ENCODE measurements around the gene NOSTRIN. TPM values are rescaled to one million over a fixed set of nuclear protein-coding genes. Genes with fewer than 3 reads are reported as not detected.
A peak's percentile ranks its signal among the peaks of the same experiment; 100 is the strongest.
"Not testable (repeated sequence)": the region's sequence is repeated elsewhere in the genome, so short reads cannot be mapped to it uniquely, and the experiment has no call there.

NOSTRIN gene
- total RNA-seq, 2 donors from 2014 or later, result not detected

DNA sequence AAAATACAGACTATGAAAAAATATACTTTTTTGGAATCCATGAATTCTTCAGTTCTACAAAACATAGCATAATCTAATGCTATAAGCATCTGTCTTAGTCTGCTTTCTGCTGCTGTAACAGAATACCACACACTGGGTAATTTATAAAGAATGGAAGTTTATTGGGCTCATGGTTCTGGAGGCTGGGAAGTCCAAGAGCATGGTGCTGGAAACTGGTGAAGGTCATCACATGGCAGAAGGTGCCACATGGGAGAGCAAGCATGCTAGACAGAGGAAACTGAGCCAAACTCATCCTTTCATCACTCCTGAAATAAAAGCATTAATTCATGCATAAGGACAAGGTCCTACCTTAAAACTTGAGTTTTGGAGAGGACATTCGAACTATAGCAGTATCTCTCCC lies 26.6 kb upstream of the NOSTRIN start:
- Mint-ChIP-seq H3K27ac (no peak overlapping the region), H3K4me1 (ENCODE audit: low read depth in 2 of 2) (no peaks in the 10 kb centered on the region), H3K9me3 (no peaks in the 10 kb centered on the region), H3K4me3 (no peak overlapping the region), H3K27me3 (no peaks in the 10 kb centered on the region), H3K36me3 (no peaks in the 10 kb centered on the region)
- DNase-seq (ENCODE audit: low spot score), result no peak
- ATAC-seq, result no peak

DNA sequence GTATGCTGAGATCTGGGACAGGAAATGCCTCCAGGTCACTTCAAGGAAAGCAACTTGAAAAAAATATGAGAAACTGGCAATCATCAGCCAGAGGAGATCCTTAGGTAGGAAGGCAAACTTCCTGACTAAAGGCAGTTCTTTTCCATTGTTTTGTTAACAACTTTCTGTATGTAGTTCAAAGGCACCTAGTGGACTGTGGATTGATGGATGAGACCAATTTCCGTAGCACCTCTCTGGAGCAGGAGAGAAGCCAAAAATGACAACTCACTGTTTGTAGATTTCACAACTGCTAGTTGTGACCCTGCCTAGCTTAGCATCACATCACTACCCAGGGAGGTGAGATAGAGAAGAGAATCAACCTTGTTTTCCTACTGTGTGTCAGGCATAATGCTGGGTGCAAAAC lies 21.8 kb upstream of the NOSTRIN start:
- Mint-ChIP-seq H3K4me3 (no peak overlapping the region), H3K27me3 (no peaks in the 10 kb centered on the region), H3K36me3 (no peaks in the 10 kb centered on the region), H3K4me1 (ENCODE audit: low read depth in 2 of 2) (peaks cover 0 to 5% of the 10 kb centered on the region in 2 donors), H3K27ac (no peak overlapping the region), H3K9me3 (no peaks in the 10 kb centered on the region)
- DNase-seq (ENCODE audit: low spot score) (no peak), ATAC-seq (no peak)

DNA sequence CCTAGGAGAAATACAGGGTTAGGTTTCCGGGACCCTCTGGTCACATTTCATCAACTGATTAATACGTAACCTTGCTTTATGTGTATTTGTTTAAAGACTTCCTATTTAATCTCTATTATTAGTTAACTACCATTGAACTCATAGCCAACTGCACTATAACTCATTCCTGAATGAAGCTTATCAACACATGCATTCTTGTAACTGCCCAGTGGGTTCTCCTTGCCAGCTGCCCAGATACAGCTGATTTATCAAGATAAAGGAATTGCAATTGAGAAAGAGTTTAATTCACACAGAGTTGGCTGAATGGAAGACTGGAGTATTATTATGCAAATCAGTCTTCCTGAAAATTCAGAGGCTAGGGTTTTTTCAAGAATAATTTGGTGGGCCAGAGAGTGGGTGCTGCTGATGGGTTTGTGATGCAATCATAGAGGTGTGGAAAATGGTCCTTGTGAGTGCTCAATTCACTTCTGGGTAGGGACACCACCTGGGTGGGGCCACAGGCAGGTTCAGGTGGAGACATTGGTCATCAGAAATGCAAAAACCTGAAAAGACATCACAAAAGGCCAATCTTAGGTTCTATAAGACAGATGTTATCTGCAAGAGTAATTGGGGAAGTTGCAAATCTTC lies 21.1 kb upstream of the NOSTRIN start:
- ATAC-seq, result no peak
- no peak overlapping the region for H3K4me3 Mint-ChIP-seq
- H3K4me1 Mint-ChIP-seq (ENCODE audit: low read depth in 2 of 2), result peaks cover 0 to 5% of the 10 kb centered on the region in 2 donors
- DNase-seq (ENCODE audit: low spot score), result no peak
- no peak overlapping the region for H3K27ac Mint-ChIP-seq
- H3K36me3 Mint-ChIP-seq, result no peaks in the 10 kb centered on the region
- no peaks in the 10 kb centered on the region for H3K9me3 Mint-ChIP-seq
- no peaks in the 10 kb centered on the region for H3K27me3 Mint-ChIP-seq

DNA sequence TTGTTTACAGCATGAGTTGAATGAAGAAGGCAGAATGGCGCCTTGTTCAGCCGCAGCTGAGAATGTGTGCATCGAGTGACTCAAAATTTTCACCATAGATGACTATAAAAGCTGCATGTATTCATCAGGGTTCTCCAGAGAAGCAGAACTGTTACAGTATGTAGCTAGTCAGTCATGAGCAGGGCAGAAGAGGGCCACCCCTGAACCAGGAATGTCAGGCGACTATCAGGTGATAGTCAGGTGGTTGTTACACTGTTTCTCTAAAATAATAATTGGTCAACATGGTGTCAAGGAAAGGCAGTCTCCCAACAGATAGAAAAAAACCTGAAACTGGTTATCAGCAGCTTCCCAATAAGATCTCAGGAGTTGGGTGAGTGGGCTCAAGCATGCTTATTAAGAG lies 20.2 kb upstream of the NOSTRIN start:
- DNase-seq (ENCODE audit: low spot score), result no peak
- Mint-ChIP-seq H3K36me3 (no peaks in the 10 kb centered on the region), H3K27ac (no peak overlapping the region), H3K27me3 (peaks cover 0 to under 1% of the 10 kb centered on the region in 2 donors), H3K9me3 (no peaks in the 10 kb centered on the region), H3K4me1 (ENCODE audit: low read depth in 2 of 2) (peaks cover 0 to 5% of the 10 kb centered on the region in 2 donors), H3K4me3 (no peak overlapping the region)
- ATAC-seq, result no peak

DNA sequence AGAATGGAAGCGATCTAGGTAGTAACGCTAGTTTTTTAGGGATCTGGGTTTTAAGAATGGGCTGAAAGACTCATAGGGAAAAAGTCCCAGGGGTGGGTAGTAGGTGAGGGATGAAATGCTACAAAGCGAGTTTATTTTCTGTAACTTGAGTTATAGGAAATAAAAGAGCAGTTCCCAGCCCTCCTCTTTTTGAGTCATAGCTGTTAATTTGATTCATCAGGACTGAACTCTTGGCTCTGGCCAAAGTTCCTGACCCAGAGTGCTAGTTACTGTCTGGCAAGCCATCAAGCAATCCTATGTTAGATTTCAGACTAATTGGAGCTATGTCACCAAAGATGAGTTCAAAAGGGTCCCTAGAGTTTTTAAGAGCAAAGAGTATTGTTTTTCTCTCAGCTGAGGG lies 17.4 kb upstream of the NOSTRIN start:
- DNase-seq (ENCODE audit: low spot score), result no peak
- Mint-ChIP-seq H3K9me3 (no peaks in the 10 kb centered on the region), H3K4me3 (no peak overlapping the region), H3K27me3 (peaks cover 0 to 13% of the 10 kb centered on the region in 2 donors), H3K36me3 (no peaks in the 10 kb centered on the region), H3K27ac (no peak overlapping the region), H3K4me1 (ENCODE audit: low read depth in 2 of 2) (peaks cover 0 to 5% of the 10 kb centered on the region in 2 donors)
- no peak for ATAC-seq

DNA sequence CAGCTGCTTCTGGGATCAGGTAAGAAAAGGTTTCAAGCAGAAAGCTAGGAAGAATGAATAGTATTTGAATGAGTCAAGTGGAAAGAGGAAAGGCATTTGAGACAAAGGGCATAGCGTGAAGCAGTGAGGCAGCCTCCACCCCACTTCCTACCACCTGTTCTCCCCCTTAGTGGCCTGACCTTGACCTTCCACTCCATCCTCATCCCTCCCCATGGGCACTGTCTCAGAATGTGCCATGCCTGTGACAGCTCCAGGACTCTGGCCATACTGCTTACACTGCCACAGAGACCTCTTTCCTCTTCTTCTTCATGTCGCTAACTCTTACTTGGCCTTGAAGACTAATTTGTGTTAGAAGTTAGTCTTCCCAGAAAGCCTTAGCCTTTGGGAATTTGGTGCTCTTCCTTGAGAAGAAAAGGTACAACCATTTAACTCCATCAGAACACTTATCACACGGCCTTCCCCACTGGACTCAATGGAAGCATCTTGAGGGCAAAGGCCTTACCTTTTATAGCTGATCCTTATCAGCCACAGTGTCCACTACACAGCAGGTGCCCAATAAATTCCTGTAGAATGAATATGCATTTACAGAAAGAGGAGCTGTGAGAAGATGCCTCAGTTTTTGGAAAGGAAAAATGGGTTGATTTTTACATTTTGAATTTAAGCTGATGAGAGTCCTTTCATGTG lies 15.2 kb upstream of the NOSTRIN start:
- peak; percentile 36 to 55 for ATAC-seq
- Mint-ChIP-seq H3K27me3 (peaks cover 0 to 13% of the 10 kb centered on the region in 2 donors), H3K4me3 (no peak overlapping the region), H3K9me3 (no peaks in the 10 kb centered on the region), H3K36me3 (no peaks in the 10 kb centered on the region), H3K27ac (no peak overlapping the region), H3K4me1 (ENCODE audit: low read depth in 2 of 2) (peaks cover 0 to 2% of the 10 kb centered on the region in 2 donors)
- DNase-seq (ENCODE audit: low spot score), result no peak

DNA sequence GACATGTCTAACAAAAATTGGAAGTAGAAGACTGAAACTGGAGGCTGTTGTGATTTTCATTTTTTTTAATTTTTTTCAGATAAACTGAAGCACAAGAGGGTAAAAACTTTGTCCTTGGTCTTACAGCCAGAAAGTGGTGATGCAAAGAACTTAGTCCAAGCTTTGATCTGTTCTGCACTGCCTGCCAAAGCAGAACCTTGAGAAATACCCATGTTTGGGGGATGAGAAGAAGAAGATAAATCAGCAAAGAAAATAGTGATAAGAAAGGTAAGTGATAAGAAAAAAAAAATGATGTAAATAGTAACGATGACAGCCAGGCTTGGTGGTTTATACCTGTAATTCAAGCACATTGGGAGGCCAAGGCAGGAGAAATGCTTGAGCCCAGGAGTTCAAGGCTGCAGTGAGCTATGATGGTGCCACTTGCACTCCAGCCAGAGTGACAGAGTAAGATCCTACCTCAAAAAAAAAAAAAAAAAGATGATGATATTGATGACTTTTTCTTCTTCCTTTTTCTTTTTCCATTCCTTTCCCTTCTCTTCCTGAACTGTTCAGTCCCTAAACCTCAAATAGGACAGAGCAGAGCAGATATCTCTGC lies 14.6 kb upstream of the NOSTRIN start:
- H3K4me3 Mint-ChIP-seq, result no peak overlapping the region
- ATAC-seq, result no peak
- no peaks in the 10 kb centered on the region for H3K4me1 Mint-ChIP-seq (ENCODE audit: low read depth in 2 of 2)
- no peaks in the 10 kb centered on the region for H3K9me3 Mint-ChIP-seq
- peaks cover 0 to 13% of the 10 kb centered on the region in 2 donors for H3K27me3 Mint-ChIP-seq
- no peak for DNase-seq (ENCODE audit: low spot score)
- no peak overlapping the region for H3K27ac Mint-ChIP-seq
- H3K36me3 Mint-ChIP-seq, result no peaks in the 10 kb centered on the region

DNA sequence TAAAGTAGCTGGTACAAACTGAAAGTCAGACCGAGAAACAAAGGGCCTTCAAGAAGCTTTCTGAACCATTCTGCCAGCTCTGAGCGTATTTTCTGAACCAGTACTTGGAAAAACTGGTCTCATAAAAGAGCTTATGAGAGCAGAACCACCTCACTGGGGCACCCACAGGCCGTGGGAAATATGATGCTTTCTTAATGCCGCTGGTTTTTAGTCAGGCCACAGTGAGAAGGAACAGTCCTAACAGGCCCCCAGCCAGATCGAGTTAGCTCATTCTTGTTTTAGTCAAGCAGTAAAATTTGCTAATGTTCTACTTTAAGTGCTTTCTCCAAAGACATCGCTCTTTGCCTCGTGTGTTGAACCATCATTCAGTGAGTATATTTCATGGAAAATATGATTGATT lies 12.7 kb upstream of the NOSTRIN start:
- Mint-ChIP-seq H3K9me3 (no peaks in the 10 kb centered on the region), H3K36me3 (no peaks in the 10 kb centered on the region), H3K27me3 (peaks cover 0 to 13% of the 10 kb centered on the region in 2 donors)

DNA sequence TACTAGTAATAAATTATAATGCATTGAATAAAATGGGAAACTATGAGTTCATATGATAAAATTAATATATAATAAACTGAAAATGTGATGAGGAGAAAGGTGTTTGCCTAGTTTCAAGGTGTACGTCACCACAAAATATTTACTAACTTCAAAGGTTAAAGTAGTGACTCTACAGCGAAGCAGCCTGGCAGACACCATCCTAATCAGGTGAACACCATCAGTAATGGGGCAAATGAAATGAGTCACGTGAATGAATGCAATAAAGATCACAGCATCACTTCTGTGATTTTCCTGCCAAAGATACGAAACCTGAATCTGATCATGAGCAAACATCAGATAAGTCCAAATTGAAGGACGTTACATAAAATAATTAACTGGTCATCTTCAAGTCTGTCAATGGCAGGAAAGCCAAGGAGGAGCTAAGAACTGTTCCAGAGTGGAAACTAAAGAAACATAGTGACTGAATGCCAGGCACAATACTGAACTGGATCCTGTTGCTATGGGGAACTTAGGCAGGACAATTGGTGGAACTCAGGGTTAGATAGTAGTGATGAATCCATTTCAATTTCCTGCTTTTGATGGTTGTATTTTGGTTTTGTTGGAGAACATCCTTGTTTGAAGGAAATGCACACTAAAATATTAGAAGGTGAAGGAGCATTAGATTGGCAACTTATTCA lies 12.1 kb upstream of the NOSTRIN start:
- ATAC-seq (no peak), DNase-seq (ENCODE audit: low spot score) (no peak)
- Mint-ChIP-seq H3K36me3 (no peaks in the 10 kb centered on the region), H3K4me3 (no peak overlapping the region), H3K27ac (no peak overlapping the region), H3K4me1 (ENCODE audit: low read depth in 2 of 2) (no peaks in the 10 kb centered on the region), H3K27me3 (peaks cover 0 to 13% of the 10 kb centered on the region in 2 donors), H3K9me3 (no peaks in the 10 kb centered on the region)

More for the DNA sequence above, 12.7 kb upstream of the NOSTRIN start:
- no peak for DNase-seq (ENCODE audit: low spot score)
- Mint-ChIP-seq H3K4me3 (no peak overlapping the region), H3K4me1 (ENCODE audit: low read depth in 2 of 2) (no peaks in the 10 kb centered on the region), H3K27ac (no peak overlapping the region)
- ATAC-seq, result no peak

DNA sequence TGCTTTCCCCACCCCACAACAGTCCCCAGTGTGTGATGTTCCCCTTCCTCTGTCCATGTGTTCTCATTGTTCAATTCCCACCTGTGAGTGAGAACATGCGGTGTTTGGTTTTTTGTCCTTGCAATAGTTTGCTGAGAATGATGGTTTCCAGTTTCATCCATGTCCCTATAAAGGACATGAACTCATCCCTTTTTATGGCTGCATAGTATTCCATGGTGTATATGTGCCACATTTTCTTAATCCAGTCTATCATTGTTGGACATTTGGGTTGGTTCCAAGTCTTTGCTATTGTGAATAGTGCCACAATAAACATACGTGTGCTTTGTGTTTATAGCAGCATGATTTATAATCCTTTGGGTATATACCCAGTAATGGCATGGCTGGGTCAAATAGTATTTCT lies 11.3 kb upstream of the NOSTRIN start:
- not testable (repeated sequence) for H3K4me1 Mint-ChIP-seq (ENCODE audit: low read depth in 2 of 2); H3K27ac Mint-ChIP-seq; H3K36me3 Mint-ChIP-seq; H3K9me3 Mint-ChIP-seq; DNase-seq (ENCODE audit: low spot score); ATAC-seq; H3K4me3 Mint-ChIP-seq
- H3K27me3 Mint-ChIP-seq, result peaks cover 0 to 13% of the 10 kb centered on the region in 2 donors

DNA sequence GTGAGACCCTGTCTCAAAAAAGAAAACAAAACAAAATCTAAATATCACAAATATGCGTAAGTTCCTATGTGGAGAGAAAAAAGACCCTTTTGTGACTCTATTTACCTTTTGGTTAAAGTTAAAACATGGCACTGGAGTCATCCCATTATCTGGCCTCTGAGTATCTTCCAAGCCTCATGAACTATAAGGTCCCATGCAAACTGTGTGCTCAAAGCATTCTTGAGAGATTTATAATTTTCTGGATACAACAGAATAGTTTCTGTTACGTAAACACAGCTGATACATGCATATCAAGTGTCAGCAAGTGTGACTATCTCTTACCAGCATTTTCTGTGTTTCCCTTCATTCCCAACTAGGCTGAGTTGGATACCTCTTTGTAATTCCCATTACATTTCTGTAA lies 8.8 kb upstream of the NOSTRIN start:
- Mint-ChIP-seq H3K9me3 (no peaks in the 10 kb centered on the region), H3K27me3 (peaks cover 0 to 2% of the 10 kb centered on the region in 2 donors), H3K4me1 (ENCODE audit: low read depth in 2 of 2) (no peaks in the 10 kb centered on the region), H3K4me3 (no peak overlapping the region), H3K36me3 (no peaks in the 10 kb centered on the region), H3K27ac (no peak overlapping the region)
- ATAC-seq, result no peak
- no peak for DNase-seq (ENCODE audit: low spot score)

DNA sequence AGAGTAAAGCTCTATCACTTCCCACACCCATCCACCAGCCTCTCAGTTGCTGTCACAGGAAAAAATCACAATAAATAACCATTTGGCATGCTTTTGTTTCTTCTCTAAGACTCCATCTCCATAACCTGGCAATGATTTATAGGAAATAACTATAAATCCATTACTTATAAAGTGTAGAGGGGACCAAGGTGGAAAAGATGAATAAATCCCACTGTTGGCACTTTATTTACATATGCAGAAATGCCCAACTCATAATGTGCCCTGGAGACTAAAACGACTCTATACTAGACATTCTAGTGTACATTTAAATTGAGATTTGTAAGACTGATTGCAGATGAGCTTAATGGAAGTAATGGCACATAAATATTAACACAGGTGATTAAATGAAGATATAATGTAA lies 7.5 kb upstream of the NOSTRIN start:
- no peaks in the 10 kb centered on the region for H3K4me1 Mint-ChIP-seq (ENCODE audit: low read depth in 2 of 2)
- H3K9me3 Mint-ChIP-seq, result no peaks in the 10 kb centered on the region
- DNase-seq (ENCODE audit: low spot score), result no peak
- H3K4me3 Mint-ChIP-seq, result no peak overlapping the region
- H3K36me3 Mint-ChIP-seq, result no peaks in the 10 kb centered on the region
- ATAC-seq, result no peak
- H3K27ac Mint-ChIP-seq, result no peak overlapping the region
- H3K27me3 Mint-ChIP-seq, result no peaks in the 10 kb centered on the region

DNA sequence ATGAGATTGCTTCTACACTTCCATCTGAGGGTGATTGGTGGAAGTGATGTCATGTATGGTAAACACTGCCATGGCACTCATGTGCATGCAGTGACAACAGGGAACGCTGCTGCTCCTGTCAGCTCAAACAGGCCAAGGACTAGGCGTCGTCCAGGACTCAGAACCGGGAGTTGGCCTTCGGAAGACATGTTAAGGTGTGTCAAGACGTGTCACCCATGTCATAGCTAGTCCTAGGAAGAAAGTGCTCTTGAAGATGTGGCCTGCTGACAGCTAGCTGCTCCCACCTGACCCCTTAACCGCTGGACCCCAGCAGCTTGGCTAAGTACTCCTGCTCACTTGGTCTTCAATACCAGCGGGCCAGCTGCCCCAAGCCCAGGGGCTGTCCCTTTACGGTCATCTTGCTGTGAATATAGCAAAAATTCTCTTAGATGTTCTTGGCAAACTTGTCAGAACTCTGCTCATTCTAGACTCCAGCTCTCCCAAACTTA lies 6.3 kb upstream of the NOSTRIN start:
- Mint-ChIP-seq H3K4me1 (ENCODE audit: low read depth in 2 of 2) (no peaks in the 10 kb centered on the region), H3K27me3 (no peaks in the 10 kb centered on the region)

More for the DNA sequence above, 6.3 kb upstream of the NOSTRIN start:
- ATAC-seq (peak in 1 of 2 donors; percentile 33), DNase-seq (ENCODE audit: low spot score) (no peak)
- H3K36me3 Mint-ChIP-seq, result no peaks in the 10 kb centered on the region
- no peak overlapping the region for H3K27ac Mint-ChIP-seq
- H3K4me3 Mint-ChIP-seq, result no peak overlapping the region
- no peaks in the 10 kb centered on the region for H3K9me3 Mint-ChIP-seq

Data from natural killer cell treated with Interleukin-12 subunit alpha and Interleukin-12 subunit beta and Interleukin-15 and Interleukin-18, amount 100 ng/mL, for 72 hours (primary cell).